ENCODE data around the gene MKNK2.
"Not testable (repeated sequence)": the region's sequence is repeated elsewhere in the genome, so short reads cannot be mapped to it uniquely, and the experiment has no call there.

Gene MKNK2

DNA sequence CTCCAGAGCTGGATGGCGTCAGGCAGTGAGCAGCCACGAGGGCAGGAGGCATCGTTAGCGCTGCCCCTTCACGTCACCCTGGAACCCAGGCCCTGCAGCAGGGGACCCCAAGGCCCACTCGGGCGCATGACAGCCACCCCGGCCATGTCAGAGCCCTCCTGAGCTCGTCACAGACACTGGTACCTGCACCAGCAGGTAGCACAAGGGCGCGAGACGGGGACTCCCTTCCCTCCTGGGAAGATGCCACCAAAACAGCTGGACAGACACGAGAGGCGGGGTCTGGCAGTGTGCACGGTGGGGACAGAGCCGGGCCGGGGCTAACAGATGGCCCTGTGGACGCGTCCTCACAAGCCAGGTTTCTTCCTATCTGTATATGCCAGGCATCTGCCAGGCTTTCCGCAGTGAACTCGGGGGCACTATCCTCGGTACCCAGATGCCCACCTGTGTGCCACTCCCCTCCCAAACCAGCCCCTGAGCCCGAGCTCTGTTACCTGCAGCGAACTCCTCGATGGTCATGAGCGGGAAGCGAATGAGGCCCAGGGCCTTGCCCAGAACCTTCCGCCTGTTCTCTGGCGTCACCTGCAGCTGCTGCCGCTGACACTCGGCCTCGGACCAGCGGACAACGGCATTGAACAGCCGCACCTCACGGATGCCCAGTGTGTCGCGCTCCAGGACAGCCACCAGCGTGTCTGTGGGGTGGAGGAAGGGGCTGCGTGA lies 61.4 kb downstream of the MKNK2 start:
- DNase-seq: no peak

DNA sequence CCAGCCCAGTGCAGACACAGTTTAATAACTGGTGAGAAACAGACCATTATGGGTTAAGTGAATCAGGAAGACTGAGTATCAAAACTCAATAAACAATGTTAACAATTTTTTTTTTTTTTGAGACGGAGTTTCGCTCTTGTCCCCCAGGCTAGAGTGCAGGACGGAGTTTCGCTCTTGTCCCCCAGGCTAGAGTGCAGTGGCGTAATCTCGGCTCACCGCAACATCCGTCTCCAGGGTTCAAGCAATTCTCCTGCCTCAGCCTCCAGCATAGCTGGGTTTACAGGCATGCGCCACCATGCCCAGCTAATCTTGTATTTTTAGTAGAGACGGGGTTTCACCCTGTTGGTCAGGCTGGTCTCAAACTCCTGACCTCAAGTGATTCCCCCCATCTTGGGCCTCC lies 62.6 kb downstream of the MKNK2 start:
- DNase-seq: not testable (repeated sequence)

All from GOT3 (cell line).